GM23338 (cell line): ENCODE results near the gene BRSK1. TPM values are rescaled to one million over a fixed set of nuclear protein-coding genes. Genes with fewer than 3 reads are reported as not detected.

Source experiments
- ATAC-seq: fragments of 200-7000 bp; cut with Tn5 transposase; 3 replicates; pipeline ENCODE4 v1.9.1; 2020
- DNase-seq: peaks from one replicate; pipeline ENCODE4 v3.0.0-alpha.2; 2015; ENCODE audit warnings: low spot score
- H2AFZ ChIP-seq: fragments of 200-600 bp; sonication (generic); 2 replicates; pipeline ENCODE4 v1.8.0; 2016; ENCODE audit warnings: antibody characterized with exemption, mild to moderate bottlenecking, moderate library complexity
- H3F3A ChIP-seq: fragments of 200-600 bp; sonication (generic); replicated peaks from 2 replicates; pipeline ENCODE4 v1.8.0; 2017; ENCODE audit warnings: antibody characterized with exemption, mixed run types, low read depth
- H3K27ac ChIP-seq: fragments of 200-600 bp; sonication (generic); 2 replicates; pipeline ENCODE4 v1.6.1; 2016; ENCODE audit warnings: low read depth
- H3K27me3 ChIP-seq: fragments of 200-600 bp; sonication (generic); 2 replicates; pipeline ENCODE4 v1.8.0; 2016; ENCODE audit warnings: mild to moderate bottlenecking, mixed run types, moderate library complexity; ENCODE audit not compliant: insufficient read depth
- H3K36me3 ChIP-seq: fragments of 200-600 bp; sonication (generic); 2 replicates; pipeline ENCODE4 v1.8.0; 2016; ENCODE audit warnings: mild to moderate bottlenecking; ENCODE audit not compliant: insufficient read depth
- H3K4me1 ChIP-seq: fragments of 200-600 bp; sonication (generic); 2 replicates; pipeline ENCODE4 v1.8.0; 2016; ENCODE audit warnings: mild to moderate bottlenecking, moderate library complexity; ENCODE audit not compliant: insufficient read depth
- H3K4me2 ChIP-seq: fragments of 200-600 bp; sonication (generic); 2 replicates; pipeline ENCODE4 v1.7.1; 2017; ENCODE audit warnings: mixed run types
- H3K4me3 ChIP-seq: fragments of 200-600 bp; sonication (generic); 2 replicates; pipeline ENCODE4 v1.6.1; 2016; ENCODE audit warnings: mixed run types
- H3K79me2 ChIP-seq: fragments of 200-600 bp; sonication (generic); replicated peaks from 2 replicates; pipeline ENCODE4 v1.8.0; 2017; ENCODE audit warnings: mild to moderate bottlenecking; ENCODE audit not compliant: insufficient read depth
- H3K9me2 ChIP-seq: fragments of 200-600 bp; sonication (generic); 2 replicates; pipeline ENCODE4 v1.8.0; 2017; ENCODE audit not compliant: insufficient read depth
- H4K20me1 ChIP-seq: fragments of 200-600 bp; sonication (generic); replicated peaks from 2 replicates; pipeline ENCODE4 v1.8.0; 2017; ENCODE audit warnings: mild to moderate bottlenecking; ENCODE audit not compliant: insufficient read depth
- H3K27ac Mint-ChIP-seq: 2 replicates; pipeline ENCODE4 v1.8.0; 2020; ENCODE audit warnings: inconsistent platforms, mild to moderate bottlenecking, moderate library complexity, mixed read lengths
- H3K27me3 Mint-ChIP-seq: 3 replicates; pipeline ENCODE4 v1.8.0; 2022; ENCODE audit warnings: low read depth, mild to moderate bottlenecking, moderate library complexity, mixed read lengths, inconsistent platforms; ENCODE audit not compliant: insufficient read depth, poor library complexity
- H3K36me3 Mint-ChIP-seq: 3 replicates; pipeline ENCODE4 v1.8.0; 2021; ENCODE audit warnings: low read depth, mild to moderate bottlenecking, inconsistent platforms, moderate library complexity, mixed read lengths
- H3K4me1 Mint-ChIP-seq: 3 replicates; pipeline ENCODE4 v1.8.0; 2020; ENCODE audit warnings: mild to moderate bottlenecking, inconsistent platforms, mixed read lengths
- H3K4me3 Mint-ChIP-seq: 3 replicates; pipeline ENCODE4 v1.8.0; 2021; ENCODE audit warnings: moderate library complexity, mild to moderate bottlenecking, inconsistent platforms, mixed read lengths
- H3K9me3 Mint-ChIP-seq: 3 replicates; pipeline ENCODE4 v1.8.0; 2020; ENCODE audit warnings: moderate library complexity, mild to moderate bottlenecking, inconsistent platforms, mixed read lengths
- CREB1 ChIP-seq: fragments of 250-450 bp; sonication (Bioruptor Pico); IDR thresholded peaks from 2 replicates; pipeline ENCODE4 v1.5.0; 2020; ENCODE audit warnings: low read depth, mild to moderate bottlenecking, moderate library complexity
- ETS1 ChIP-seq: IDR thresholded peaks from 2 replicates; pipeline ENCODE4 v1.6.1; 2016; ENCODE audit warnings: antibody characterized with exemption
- EZH2 ChIP-seq: fragments of 200-600 bp; sonication (generic); IDR thresholded peaks from one replicate; pipeline ENCODE4 v1.8.0; 2017; ENCODE audit warnings: antibody characterized with exemption, mild to moderate bottlenecking, low read depth; ENCODE audit not compliant: unreplicated experiment
- EZH2phosphoT487 ChIP-seq: fragments of 200-600 bp; sonication (generic); IDR thresholded peaks from one replicate; pipeline ENCODE4 v1.8.1; 2018; ENCODE audit warnings: antibody characterized with exemption; ENCODE audit not compliant: unreplicated experiment
- JUNB ChIP-seq: IDR thresholded peaks from one replicate; pipeline ENCODE4 v1.6.1; 2016; ENCODE audit warnings: antibody characterized with exemption; ENCODE audit not compliant: unreplicated experiment
- NANOG ChIP-seq: IDR thresholded peaks from 2 replicates; pipeline ENCODE4 v1.6.1; 2016; ENCODE audit warnings: antibody characterized with exemption, borderline replicate concordance
- POLR2AphosphoS5 ChIP-seq: IDR thresholded peaks from 2 replicates; pipeline ENCODE4 v1.6.1; 2016; ENCODE audit warnings: antibody characterized with exemption, low read depth
- STAT1 ChIP-seq: IDR thresholded peaks from one replicate; pipeline ENCODE4 v1.6.1; 2016; ENCODE audit warnings: antibody characterized with exemption; ENCODE audit not compliant: unreplicated experiment
- ZNF114 ChIP-seq: fragments of 250-450 bp; sonication (Bioruptor Pico); IDR thresholded peaks from 2 replicates; pipeline ENCODE4 v1.5.0; 2020; ENCODE audit warnings: mild to moderate bottlenecking, moderate library complexity
- ZNF331 ChIP-seq: fragments of 250-450 bp; sonication (Bioruptor Pico); IDR thresholded peaks from 2 replicates; pipeline ENCODE4 v1.5.0; 2020; ENCODE audit warnings: low read depth, mild to moderate bottlenecking, moderate library complexity
- ZNF462 ChIP-seq: fragments of 250-450 bp; sonication (Bioruptor Pico); IDR thresholded peaks from 2 replicates; pipeline ENCODE4 v1.5.0; 2020; ENCODE audit warnings: mild to moderate bottlenecking, moderate library complexity
- polyA plus RNA-seq: library from polyadenylated mRNA; unstranded; fragments of >200 nt; fragmentation: Nextera tagmentation; extraction: Ambion mirVana; gene quantifications from 2 replicates; pipeline ENCODE4 v1.2.1, GENCODE V29; 2016
- total RNA-seq: library from RNA; depleted of rRNA; stranded (reverse); fragments of >200 nt; shearing (Covaris generic); gene quantifications from 2 replicates; pipeline ENCODE4 v1.2.3, GENCODE V29; 2014

BRSK1 gene
- total and polyA plus RNA-seq, 2 experiments from 2014 or later = 2.3 to 17.2 TPM

- H3K27ac ChIP-seq = no peak overlapping the region
- ATAC-seq = peak; percentile 29
- peak; percentile 44 for DNase-seq
These were observed 29.1 kb downstream of the BRSK1 start for GRCh38 chr19:55312621-55313512.

More at GRCh38 chr19:55312621-55313512, 29.1 kb downstream of the BRSK1 start:
- no peaks in the 10 kb centered on the region for H3K79me2 ChIP-seq
- H3K4me1 Mint-ChIP-seq = peaks cover 6% of the 10 kb centered on the region
- TF ChIP-seq EZH2phosphoT487 = no peak
- no peak for TF ChIP-seq ZNF331
- no peak for TF ChIP-seq ZNF114 (CRISPR knock-in tag)
- TF ChIP-seq POLR2AphosphoS5 = no peak
- TF ChIP-seq NANOG = no peak
- no peak for TF ChIP-seq EZH2
- TF ChIP-seq STAT1 = no peak
- no peak for TF ChIP-seq ETS1
- no peak for TF ChIP-seq CREB1 (CRISPR knock-in tag)
- no peak for TF ChIP-seq JUNB
- no peak for TF ChIP-seq ZNF462 (CRISPR knock-in tag)
- H3K4me2 ChIP-seq = no peak overlapping the region
- no peaks in the 10 kb centered on the region for H3K9me3 Mint-ChIP-seq
- peaks cover 9% of the 10 kb centered on the region for H3K27me3 Mint-ChIP-seq
- H3K27me3 ChIP-seq = no peaks in the 10 kb centered on the region
- H3K4me1 ChIP-seq = peaks cover 5% of the 10 kb centered on the region; the same call in 1 of the 2 replicates
- H3K4me3 Mint-ChIP-seq = no peak overlapping the region; the same call in 2 of the 3 replicates
- peaks cover 3% of the 10 kb centered on the region; the same call in 1 of the 2 replicates for H3K36me3 ChIP-seq
- H3K4me3 ChIP-seq = no peak overlapping the region
- no peaks in the 10 kb centered on the region; the same call in 1 of the 2 replicates for H4K20me1 ChIP-seq
- peaks cover 16% of the 10 kb centered on the region for H3K36me3 Mint-ChIP-seq
- H2AFZ ChIP-seq = no peak overlapping the region
- no peaks in the 10 kb centered on the region; the same call in 1 of the 2 replicates for H3F3A ChIP-seq
- H3K27ac Mint-ChIP-seq = no peak overlapping the region
- H3K9me2 ChIP-seq = no peaks in the 10 kb centered on the region
